Stimulated activated CD4-positive, alpha-beta T cell treated with anti-CD3 and anti-CD28 coated beads, Interleukin-4, amount 100 ng/mL, for 48 hours (primary cell): Measurements from ENCODE around the gene GTPBP8.
A peak's percentile ranks its signal among the peaks of the same experiment; 100 is the strongest.
"Not testable (repeated sequence)": the region's sequence is repeated elsewhere in the genome, so short reads cannot be mapped to it uniquely, and the experiment has no call there.

Experiments
- DNase-seq, 2 donors: peaks; one replicate each; pipeline ENCODE4 v3.0.0-alpha.2; 2020; ENCODE audit warnings: low read depth in 2 of 2

Gene GTPBP8

GRCh38 chr3:113000691-113001090 is 9.9 kb downstream of the GTPBP8 start:
- DNase-seq, result no peak

GRCh38 chr3:113002037-113002436 is 11.3 kb downstream of the GTPBP8 start:
- no peak for DNase-seq

- no peak for DNase-seq
These were observed 11.9 kb downstream of the GTPBP8 start for GRCh38 chr3:113002679-113003078.

- DNase-seq, result no peak
These were observed 14.8 kb downstream of the GTPBP8 start for GRCh38 chr3:113005611-113006010.

GRCh38 chr3:113006359-113007056 is 15.7 kb downstream of the GTPBP8 start:
- DNase-seq, result no peak

- DNase-seq, result no peak
These were observed 17.3 kb downstream of the GTPBP8 start for GRCh38 chr3:113008117-113008516.

GRCh38 chr3:113013593-113013992 is 22.8 kb downstream of the GTPBP8 start:
- no peak for DNase-seq

- DNase-seq, result no peak
These were observed 27.9 kb downstream of the GTPBP8 start for GRCh38 chr3:113018536-113019181.

GRCh38 chr3:113019182-113020137 is 28.7 kb downstream of the GTPBP8 start:
- peak; percentile 86 to 90 for DNase-seq

- no peak for DNase-seq
These were observed 30.7 kb downstream of the GTPBP8 start for GRCh38 chr3:113021471-113021870.

GRCh38 chr3:113034011-113034410 is 43.2 kb downstream of the GTPBP8 start:
- DNase-seq, result no peak

- peak in 1 of 2 donors; percentile 17 for DNase-seq
These were observed 44.7 kb downstream of the GTPBP8 start for GRCh38 chr3:113035387-113035982.

GRCh38 chr3:113038328-113038727 is 47.5 kb downstream of the GTPBP8 start:
- DNase-seq, result no peak

GRCh38 chr3:113039546-113039945 is 48.8 kb downstream of the GTPBP8 start:
- no peak for DNase-seq

- DNase-seq, result no peak
These were observed 49.4 kb downstream of the GTPBP8 start for GRCh38 chr3:113040231-113040630.

GRCh38 chr3:113043686-113044085 is 52.9 kb downstream of the GTPBP8 start:
- no peak for DNase-seq

- DNase-seq, result not testable (repeated sequence)
These were observed 55.6 kb downstream of the GTPBP8 start for GRCh38 chr3:113046186-113046965.

GRCh38 chr3:113051302-113051711 is 60.5 kb downstream of the GTPBP8 start:
- DNase-seq, result peak; percentile 81
